ENCODE results near the gene ZDHHC11B. TPM values are rescaled to one million over a fixed set of nuclear protein-coding genes. Genes with fewer than 3 reads are reported as not detected.

ZDHHC11B gene
- total RNA-seq, 1 experiment from 2014 or later = 3.8 TPM

- TF ChIP-seq CTCF (IDR thresholded peaks at IDR 0.05 in 2 of 3, conservative IDR thresholded peaks at IDR 0.05 in 1 of 3; ENCODE audit: borderline replicate concordance in 1 of 3, insufficient read depth in 1 of 3, low read depth in 2 of 3, low read length in 2 of 3) (no peak), POLR2AphosphoS5 (IDR thresholded peaks at IDR 0.05; ENCODE audit: low read depth, low read length) (no peak), ZBTB33 (IDR thresholded peaks at IDR 0.05; ENCODE audit: extremely low read depth, insufficient replicate concordance, low read length) (no peak), SRF (IDR thresholded peaks at IDR 0.05; ENCODE audit: low read depth) (no peak), ZFX (IDR thresholded peaks at IDR 0.05) (no peak), CEBPB (IDR thresholded peaks at IDR 0.05; ENCODE audit: low read depth) (no peak)
- ChIA-PET CTCF (no interaction called here), RAD21 (ENCODE audit: low non-redundant PET in 1 of 2, low total read pairs in 2 of 2, uncharacterized antibody in 2 of 2, unreplicated experiment in 2 of 2) (no interaction called here), POLR2A (no interaction called here)
- no peak for DNase-seq (ENCODE audit: low read depth, low spot score)
- Histone ChIP-seq H3K4me1 (ENCODE audit: control insufficient read depth in 1 of 2, insufficient read depth in 2 of 2, low read length in 2 of 2) (peaks cover 9 to 27% of the 10 kb centered on the region in 2 experiments), H2AFZ (ENCODE audit: low read depth, low read length, poor library complexity, severe bottlenecking) (no peak overlapping the region), H3K4me2 (ENCODE audit: low read length) (no peak overlapping the region), H3K27ac (ENCODE audit: low read depth, low read length) (no peak overlapping the region; the same call in 1 of the 2 replicates), H4K20me1 (ENCODE audit: insufficient read depth) (no peaks in the 10 kb centered on the region), H3K9ac (ENCODE audit: low read length) (no peak overlapping the region), H3K4me3 (replicated peaks in 1 of 2; ENCODE audit: low read depth in 1 of 2, low read length in 2 of 2) (no peak overlapping the region), H3K36me3 (ENCODE audit: control insufficient read depth in 1 of 2, insufficient read depth in 2 of 2, low read length in 2 of 2) (peaks cover 9 to 14% of the 10 kb centered on the region in 2 experiments; a peak in 3 of 4 replicates), H3K9me2 (ENCODE audit: insufficient read depth) (no peaks in the 10 kb centered on the region), H3K79me2 (ENCODE audit: insufficient read depth, low read length) (no peaks in the 10 kb centered on the region), H3K9me3 (ENCODE audit: control insufficient read depth in 1 of 2, insufficient read depth in 1 of 2, low read depth in 1 of 2, low read length in 2 of 2) (no peaks in the 10 kb centered on the region), H3K27me3 (ENCODE audit: insufficient read depth, low read length) (no peaks in the 10 kb centered on the region)
- no TSS peak for BruUV-seq (replicated peaks)
- ATAC-seq = no peak
- intact Hi-C loops (cut with micrococcal nuclease) = no loop called here
These were observed 121.6 kb downstream of the ZDHHC11B start for GRCh38 chr5:662751-663435.

All from HCT116 (cell line).